ENCODE measurements around the gene MTUS2.

DNA sequence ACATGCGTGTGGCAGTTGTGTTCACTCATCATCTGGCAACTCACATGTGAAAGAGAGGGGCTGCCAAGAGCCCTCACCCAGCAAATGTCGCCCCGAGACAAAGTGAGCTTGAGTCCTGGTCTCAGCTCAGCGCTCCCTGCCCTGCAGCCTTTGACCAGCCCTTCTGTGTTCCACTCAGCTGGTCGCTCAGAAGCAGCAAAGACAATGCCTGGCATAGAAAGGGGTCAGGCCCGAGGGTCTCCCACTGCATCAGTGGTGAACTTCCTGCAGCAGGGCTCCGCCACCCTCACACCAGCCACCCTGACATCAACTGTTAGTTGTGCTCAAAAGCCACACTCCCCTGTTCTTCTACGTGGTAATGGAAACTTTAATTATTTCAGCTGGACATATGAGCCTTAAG, 707.4 kb downstream of the MTUS2 start:
- TF ChIP-seq EZH2 (IDR thresholded peaks at IDR 0.05; ENCODE audit: borderline replicate concordance, control insufficient read depth, low read depth, low read length) = no peak
- no peak for TF ChIP-seq HDAC2 (IDR thresholded peaks at IDR 0.05)
- no peak for TF ChIP-seq NR2C2 (IDR thresholded peaks at IDR 0.05; ENCODE audit: borderline replicate concordance, control insufficient read depth, insufficient read length, low read depth)
- TF ChIP-seq, protein P1, sequence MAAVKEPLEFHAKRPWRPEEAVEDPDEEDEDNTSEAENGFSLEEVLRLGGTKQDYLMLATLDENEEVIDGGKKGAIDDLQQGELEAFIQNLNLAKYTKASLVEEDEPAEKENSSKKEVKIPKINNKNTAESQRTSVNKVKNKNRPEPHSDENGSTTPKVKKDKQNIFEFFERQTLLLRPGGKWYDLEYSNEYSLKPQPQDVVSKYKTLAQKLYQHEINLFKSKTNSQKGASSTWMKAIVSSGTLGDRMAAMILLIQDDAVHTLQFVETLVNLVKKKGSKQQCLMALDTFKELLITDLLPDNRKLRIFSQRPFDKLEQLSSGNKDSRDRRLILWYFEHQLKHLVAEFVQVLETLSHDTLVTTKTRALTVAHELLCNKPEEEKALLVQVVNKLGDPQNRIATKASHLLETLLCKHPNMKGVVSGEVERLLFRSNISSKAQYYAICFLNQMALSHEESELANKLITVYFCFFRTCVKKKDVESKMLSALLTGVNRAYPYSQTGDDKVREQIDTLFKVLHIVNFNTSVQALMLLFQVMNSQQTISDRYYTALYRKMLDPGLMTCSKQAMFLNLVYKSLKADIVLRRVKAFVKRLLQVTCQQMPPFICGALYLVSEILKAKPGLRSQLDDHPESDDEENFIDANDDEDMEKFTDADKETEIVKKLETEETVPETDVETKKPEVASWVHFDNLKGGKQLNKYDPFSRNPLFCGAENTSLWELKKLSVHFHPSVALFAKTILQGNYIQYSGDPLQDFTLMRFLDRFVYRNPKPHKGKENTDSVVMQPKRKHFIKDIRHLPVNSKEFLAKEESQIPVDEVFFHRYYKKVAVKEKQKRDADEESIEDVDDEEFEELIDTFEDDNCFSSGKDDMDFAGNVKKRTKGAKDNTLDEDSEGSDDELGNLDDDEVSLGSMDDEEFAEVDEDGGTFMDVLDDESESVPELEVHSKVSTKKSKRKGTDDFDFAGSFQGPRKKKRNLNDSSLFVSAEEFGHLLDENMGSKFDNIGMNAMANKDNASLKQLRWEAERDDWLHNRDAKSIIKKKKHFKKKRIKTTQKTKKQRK (IDR thresholded peaks at IDR 0.05; ENCODE audit: low read depth, low read length) = no peak
- no peak for TF ChIP-seq BCL11A (IDR thresholded peaks at IDR 0.05; ENCODE audit: low read depth, low read length)
- TF ChIP-seq POLR2AphosphoS5 (IDR thresholded peaks at IDR 0.05; ENCODE audit: low read length) = no peak
- no peak for TF ChIP-seq RAD51 (IDR thresholded peaks at IDR 0.05)
- TF ChIP-seq, protein P2, sequence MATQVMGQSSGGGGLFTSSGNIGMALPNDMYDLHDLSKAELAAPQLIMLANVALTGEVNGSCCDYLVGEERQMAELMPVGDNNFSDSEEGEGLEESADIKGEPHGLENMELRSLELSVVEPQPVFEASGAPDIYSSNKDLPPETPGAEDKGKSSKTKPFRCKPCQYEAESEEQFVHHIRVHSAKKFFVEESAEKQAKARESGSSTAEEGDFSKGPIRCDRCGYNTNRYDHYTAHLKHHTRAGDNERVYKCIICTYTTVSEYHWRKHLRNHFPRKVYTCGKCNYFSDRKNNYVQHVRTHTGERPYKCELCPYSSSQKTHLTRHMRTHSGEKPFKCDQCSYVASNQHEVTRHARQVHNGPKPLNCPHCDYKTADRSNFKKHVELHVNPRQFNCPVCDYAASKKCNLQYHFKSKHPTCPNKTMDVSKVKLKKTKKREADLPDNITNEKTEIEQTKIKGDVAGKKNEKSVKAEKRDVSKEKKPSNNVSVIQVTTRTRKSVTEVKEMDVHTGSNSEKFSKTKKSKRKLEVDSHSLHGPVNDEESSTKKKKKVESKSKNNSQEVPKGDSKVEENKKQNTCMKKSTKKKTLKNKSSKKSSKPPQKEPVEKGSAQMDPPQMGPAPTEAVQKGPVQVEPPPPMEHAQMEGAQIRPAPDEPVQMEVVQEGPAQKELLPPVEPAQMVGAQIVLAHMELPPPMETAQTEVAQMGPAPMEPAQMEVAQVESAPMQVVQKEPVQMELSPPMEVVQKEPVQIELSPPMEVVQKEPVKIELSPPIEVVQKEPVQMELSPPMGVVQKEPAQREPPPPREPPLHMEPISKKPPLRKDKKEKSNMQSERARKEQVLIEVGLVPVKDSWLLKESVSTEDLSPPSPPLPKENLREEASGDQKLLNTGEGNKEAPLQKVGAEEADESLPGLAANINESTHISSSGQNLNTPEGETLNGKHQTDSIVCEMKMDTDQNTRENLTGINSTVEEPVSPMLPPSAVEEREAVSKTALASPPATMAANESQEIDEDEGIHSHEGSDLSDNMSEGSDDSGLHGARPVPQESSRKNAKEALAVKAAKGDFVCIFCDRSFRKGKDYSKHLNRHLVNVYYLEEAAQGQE (IDR thresholded peaks at IDR 0.05; ENCODE audit: low read depth, low read length) = no peak
- TF ChIP-seq, protein P3, sequence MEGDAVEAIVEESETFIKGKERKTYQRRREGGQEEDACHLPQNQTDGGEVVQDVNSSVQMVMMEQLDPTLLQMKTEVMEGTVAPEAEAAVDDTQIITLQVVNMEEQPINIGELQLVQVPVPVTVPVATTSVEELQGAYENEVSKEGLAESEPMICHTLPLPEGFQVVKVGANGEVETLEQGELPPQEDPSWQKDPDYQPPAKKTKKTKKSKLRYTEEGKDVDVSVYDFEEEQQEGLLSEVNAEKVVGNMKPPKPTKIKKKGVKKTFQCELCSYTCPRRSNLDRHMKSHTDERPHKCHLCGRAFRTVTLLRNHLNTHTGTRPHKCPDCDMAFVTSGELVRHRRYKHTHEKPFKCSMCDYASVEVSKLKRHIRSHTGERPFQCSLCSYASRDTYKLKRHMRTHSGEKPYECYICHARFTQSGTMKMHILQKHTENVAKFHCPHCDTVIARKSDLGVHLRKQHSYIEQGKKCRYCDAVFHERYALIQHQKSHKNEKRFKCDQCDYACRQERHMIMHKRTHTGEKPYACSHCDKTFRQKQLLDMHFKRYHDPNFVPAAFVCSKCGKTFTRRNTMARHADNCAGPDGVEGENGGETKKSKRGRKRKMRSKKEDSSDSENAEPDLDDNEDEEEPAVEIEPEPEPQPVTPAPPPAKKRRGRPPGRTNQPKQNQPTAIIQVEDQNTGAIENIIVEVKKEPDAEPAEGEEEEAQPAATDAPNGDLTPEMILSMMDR (IDR thresholded peaks at IDR 0.05 in 2 of 3, conservative IDR thresholded peaks at IDR 0.05 in 1 of 3; ENCODE audit: control insufficient read depth in 2 of 3, extremely low read depth in 1 of 3, insufficient read depth in 1 of 3, low read depth in 3 of 3, low read length in 3 of 3) = no peak
- no peak for TF ChIP-seq CBX5 (IDR thresholded peaks at IDR 0.05; ENCODE audit: low read depth)
- no peak for TF ChIP-seq EP300 (IDR thresholded peaks at IDR 0.05; ENCODE audit: borderline replicate concordance in 1 of 2, control insufficient read depth in 1 of 2, low read depth in 2 of 2, low read length in 2 of 2)
- no peak for TF ChIP-seq SMAD1 (IDR thresholded peaks at IDR 0.05; ENCODE audit: low read depth, partially characterized antibody)
